Measurements from ENCODE around the gene GRIN2C.

DNA sequence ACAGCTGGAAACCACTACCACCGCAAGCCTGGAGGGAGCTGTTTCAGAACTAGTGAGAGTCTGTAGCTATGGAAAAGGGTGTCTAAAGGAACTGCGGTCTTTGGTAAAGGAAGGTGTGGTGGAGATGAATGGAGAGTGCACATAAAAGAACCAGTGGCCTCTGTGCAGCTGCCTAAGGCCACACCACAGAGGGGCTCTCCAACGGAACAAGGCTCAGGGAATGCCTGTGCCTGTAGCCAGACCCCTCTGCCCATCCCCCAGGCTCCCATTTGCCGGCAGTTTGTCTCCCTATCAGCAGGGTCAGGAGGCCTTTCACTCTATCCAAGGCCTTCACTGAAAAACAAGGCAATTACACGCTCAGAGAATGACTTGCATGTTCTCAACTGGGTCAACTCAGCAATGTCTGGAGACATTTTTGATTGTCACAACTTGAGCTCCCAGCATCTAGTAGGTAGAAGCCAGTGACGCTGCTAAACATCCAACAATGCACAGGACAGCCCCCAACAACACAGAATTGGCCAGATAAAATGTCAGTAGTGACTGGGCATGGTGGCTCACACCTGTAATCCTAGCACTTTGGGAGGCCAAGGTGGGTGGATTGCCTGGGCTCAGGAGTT is 16.4 kb upstream of the GRIN2C start:
- TF ChIP-seq POLR2A (IDR thresholded peaks at IDR 0.05) (no peak), CTCF (IDR thresholded peaks at IDR 0.05) (no peak)

All from prostate gland (tissue), 2 donors.